C4-2B (cell line): Measurements from ENCODE around the gene WNT2.

Experiments used
- CTCF ChIP-seq: fragments of 450-650 bp; conservative IDR thresholded peaks from 2 replicates; pipeline ENCODE4 v1.5.1; 2017; ENCODE audit warnings: mild to moderate bottlenecking
- ZFX ChIP-seq: fragments of 450-650 bp; IDR thresholded peaks from 2 replicates; pipeline ENCODE4 v1.6.1; 2017

DNA sequence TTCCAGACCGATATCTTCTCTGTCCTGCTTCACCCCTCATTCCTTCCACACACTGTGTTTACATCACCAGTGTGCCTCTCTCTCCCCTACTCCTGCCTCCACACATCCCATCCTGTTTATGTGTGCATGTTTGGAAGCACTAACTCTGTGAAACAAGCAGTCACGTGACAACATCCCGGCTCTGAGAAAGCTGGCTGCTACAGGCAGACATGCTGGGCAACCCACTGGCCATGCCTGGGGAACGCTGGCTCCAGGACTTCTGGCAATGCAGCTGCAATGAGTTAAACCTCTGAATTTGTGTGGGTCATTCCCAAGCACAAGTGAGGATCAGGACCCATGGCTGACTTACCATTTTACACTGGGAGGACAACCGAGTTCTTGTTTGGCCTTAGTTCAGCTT lies 74.0 kb downstream of the WNT2 start:
- TF ChIP-seq CTCF (no peak), ZFX (no peak)
